VCaP (cell line): Measurements from ENCODE around the gene SMG1.
"Not testable (repeated sequence)": the region's sequence is repeated elsewhere in the genome, so short reads cannot be mapped to it uniquely, and the experiment has no call there.

Experiments used
- H3K27ac ChIP-seq: fragments of 450-650 bp; 2 replicates; pipeline ENCODE4 v1.5.1; 2017
- TF ChIP-seq, protein P1 (sequence below): fragments of 450-650 bp; conservative IDR thresholded peaks from 2 replicates; pipeline ENCODE4 v1.5.1; 2017; ENCODE audit warnings: mild to moderate bottlenecking, moderate library complexity

SMG1 gene

DNA sequence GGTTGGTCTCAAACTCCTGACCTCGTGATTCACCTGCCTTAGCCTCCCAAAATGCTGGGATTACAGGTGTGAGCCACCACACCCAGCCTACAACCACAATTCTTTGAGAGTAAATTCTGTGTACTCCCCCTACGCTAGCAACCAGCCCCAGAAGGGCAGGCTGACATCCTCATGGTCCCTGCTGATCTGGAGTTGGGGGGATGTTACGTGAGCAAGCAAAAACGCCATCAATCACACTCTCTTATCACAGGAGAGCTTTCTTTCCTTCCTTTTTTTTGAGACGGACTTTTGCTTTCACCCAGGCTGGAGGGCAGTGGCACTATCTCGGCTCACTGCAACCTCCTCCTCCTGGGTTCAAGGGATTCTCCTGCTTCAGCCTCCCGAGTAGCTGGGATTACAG, 154.0 kb downstream of the SMG1 start:
- H3K27ac ChIP-seq, result not testable (repeated sequence)

DNA sequence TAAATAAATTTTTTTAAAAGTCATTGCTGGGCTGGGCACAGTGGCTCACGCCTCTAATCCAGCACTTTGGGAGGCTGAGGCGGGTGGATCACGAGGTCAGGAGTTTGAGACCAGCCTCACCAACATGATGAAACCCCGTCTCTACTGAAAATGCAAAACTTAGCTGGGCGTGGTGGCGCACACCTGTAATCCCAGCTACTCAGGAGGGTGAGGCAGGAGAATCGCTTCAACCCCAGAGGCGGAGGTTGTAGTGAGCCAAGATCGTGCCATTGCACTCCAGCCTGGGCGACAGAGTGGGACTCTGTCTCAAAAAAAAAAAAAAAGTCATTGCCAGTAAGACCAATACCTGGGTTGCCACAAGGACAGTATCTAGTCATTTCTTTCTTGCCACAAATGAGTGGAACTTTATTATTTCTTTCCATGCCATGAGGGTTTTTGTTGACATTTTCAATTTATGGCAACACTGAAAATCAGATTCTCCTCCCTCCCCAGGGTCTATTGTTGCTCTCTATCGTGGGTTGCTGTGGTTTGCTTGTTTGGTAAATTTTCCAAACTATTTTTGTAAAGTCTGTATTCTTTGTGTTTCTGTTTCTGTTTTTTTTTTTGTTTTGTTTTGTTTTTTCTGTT, 155.8 kb downstream of the SMG1 start:
- not testable (repeated sequence) for H3K27ac ChIP-seq

DNA sequence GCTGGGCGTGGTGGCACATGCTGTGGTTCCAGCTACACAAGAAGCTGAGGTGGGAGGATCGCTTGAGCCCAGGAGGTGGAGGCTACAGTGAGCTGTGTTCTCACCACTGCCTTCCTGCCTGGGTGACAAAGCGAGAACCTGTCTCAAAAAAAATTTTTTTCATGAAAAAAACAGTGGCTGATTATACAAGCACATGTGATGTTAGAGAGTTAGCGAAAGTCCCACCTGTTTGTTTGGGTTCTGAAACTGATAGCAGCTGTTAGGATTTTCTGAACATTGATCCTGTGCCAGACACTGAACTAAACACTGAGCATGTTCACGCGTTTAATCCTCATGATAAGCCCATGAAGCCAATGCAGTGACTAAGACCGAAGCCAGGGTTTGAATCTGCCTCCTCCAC, 159.0 kb downstream of the SMG1 start:
- H3K27ac ChIP-seq, result not testable (repeated sequence)

DNA sequence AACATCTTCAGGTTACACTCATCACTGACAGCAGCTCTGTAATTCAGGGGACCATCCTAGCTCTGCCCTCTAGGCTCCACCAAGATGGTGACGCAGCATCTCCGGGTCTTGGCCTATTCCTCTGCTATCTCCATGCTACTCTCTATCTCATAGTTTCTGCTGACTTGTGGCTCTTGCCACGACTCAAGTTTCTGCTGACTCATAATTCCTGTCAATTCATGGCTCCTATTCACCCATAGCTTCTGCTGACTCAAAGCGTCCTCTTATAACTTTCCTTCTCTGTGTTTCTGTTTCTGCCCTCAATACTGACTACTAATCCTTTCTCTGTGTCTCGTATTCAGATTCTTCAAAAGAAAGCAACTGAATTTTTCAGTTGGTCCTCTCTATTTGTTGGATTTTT, 163.5 kb downstream of the SMG1 start:
- H3K27ac ChIP-seq, result not testable (repeated sequence)

DNA sequence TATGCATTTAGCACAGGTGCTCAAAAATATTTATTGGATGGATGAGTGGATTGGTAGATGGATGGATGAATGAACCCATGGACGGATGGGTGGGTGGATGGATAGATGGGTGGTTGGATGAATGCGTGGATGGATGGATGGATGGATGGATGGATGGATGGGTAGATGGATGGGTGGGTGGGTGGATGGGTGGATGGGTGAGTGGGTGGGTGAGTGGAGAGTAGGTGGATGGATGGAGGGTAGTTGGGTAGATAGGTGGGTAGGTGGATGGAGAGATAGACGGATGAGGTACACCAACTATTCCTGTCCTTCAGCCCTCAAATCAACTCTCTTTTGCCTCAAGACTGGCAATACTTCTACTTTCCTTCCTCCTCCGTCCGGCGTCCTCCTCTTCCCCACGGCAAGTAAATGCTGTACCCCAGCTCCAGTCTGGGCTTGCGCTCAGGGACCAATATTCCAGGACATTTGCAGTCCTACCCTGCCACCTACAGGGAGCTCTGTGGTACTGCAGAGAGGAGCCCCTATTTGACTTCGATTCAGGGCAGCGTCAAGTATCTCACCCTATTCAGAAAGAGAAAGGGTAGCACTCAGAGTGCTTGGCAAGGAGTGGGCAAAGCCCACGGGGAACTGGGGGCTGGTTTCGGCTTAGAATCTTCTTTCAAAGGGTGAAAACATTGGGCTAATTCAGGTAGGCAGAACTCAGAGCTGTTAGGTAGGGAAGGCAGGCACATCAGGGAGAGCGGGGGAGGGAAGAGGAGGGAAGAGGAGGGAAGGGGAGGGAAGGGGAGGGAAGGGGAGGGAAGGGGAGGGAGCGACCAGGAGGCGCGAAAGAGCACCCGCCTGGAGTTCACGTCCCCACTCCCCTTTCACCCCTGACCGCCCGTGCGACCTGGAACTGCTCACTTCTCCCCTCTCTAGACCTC, 166.3 kb downstream of the SMG1 start:
- TF ChIP-seq, protein P1, sequence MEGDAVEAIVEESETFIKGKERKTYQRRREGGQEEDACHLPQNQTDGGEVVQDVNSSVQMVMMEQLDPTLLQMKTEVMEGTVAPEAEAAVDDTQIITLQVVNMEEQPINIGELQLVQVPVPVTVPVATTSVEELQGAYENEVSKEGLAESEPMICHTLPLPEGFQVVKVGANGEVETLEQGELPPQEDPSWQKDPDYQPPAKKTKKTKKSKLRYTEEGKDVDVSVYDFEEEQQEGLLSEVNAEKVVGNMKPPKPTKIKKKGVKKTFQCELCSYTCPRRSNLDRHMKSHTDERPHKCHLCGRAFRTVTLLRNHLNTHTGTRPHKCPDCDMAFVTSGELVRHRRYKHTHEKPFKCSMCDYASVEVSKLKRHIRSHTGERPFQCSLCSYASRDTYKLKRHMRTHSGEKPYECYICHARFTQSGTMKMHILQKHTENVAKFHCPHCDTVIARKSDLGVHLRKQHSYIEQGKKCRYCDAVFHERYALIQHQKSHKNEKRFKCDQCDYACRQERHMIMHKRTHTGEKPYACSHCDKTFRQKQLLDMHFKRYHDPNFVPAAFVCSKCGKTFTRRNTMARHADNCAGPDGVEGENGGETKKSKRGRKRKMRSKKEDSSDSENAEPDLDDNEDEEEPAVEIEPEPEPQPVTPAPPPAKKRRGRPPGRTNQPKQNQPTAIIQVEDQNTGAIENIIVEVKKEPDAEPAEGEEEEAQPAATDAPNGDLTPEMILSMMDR, result peak; percentile 48
- not testable (repeated sequence) for H3K27ac ChIP-seq

DNA sequence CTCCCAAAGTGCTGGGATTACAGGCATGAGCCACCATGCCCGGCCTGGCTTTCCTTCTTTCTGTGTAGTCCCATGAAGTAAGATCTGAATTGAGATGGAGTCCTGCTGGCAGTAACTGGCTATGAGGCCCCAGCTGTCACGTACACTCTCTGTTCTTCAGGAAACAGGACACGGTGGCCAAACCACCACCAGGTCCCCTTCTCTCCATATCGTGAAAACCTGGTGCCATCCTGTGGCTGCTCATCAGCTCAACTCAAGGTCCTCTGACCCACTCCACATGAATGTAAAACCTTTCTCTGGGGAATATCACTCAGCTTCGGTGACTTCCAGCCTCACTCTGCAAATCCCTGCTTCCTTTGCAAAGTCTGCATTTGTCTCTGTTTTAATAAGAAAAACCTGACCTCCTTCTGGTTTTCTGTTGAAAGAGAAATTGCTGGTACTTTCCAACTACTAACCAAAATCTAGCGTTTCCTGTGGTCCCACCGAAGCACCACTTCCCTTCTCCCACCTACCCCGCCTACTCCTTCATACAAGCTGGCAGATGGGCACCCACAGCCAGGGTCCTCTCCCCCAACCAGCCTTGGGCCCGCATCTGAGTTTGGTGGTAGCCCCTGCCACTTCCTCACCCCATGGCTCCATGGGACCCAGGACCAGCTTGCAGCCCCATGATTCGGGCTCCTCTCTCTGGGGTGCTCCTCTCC, 168.1 kb downstream of the SMG1 start:
- H3K27ac ChIP-seq, result not testable (repeated sequence)

DNA sequence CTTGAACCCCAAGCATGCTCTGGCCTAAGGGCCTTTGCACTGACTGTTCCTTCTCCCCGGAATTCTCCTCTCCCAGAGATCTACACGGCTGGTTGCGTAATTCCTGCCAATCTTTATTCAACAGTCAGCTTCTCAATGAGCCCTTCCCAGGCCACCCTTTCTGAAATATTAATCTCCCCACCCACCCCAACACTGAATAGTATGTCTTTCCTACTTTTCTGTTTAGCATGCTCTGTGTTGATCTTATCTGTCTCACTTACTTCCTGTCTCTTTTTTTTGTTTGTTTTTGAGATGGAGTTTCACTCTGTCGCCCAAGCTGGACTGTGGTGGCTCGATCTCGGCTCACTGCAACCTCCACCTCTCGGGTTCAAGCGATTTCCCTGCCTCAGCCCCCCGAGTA, 169.6 kb downstream of the SMG1 start:
- not testable (repeated sequence) for H3K27ac ChIP-seq
